K562 (cell line): ENCODE results near the gene GART. TPM values are rescaled to one million over a fixed set of nuclear protein-coding genes. Genes with fewer than 3 reads are reported as not detected.

ENCODE experiments used
- CHD2 ChIP-seq: IDR thresholded peaks from 2 replicates; pipeline ENCODE4 v1.6.1; 2011; ENCODE audit warnings: low read depth, low read length
- DACH1 ChIP-seq: fragments of 450-650 bp; IDR thresholded peaks from 2 replicates; pipeline ENCODE4 v1.6.1; 2018; ENCODE audit not compliant: partially characterized antibody
- FOSL1 ChIP-seq: fragments of 200-800 bp; sonication (Bioruptor generic); conservative IDR thresholded peaks from 2 replicates; pipeline ENCODE4 v1.6.1; 2016; ENCODE audit warnings: missing genetic modification characterization, missing compliant biosample characterization
- HSF4 ChIP-seq: fragments of 250-450 bp; sonication (Bioruptor Pico); IDR thresholded peaks from 2 replicates; pipeline ENCODE4 v2.1.2; 2022; ENCODE audit warnings: mild to moderate bottlenecking, moderate library complexity, borderline replicate concordance
- JUNB ChIP-seq: fragments of 450-650 bp; formaldehyde crosslinking; conservative IDR thresholded peaks from 2 replicates; pipeline ENCODE4 v1.4.0; 2020; ENCODE audit warnings: mild to moderate bottlenecking
- KLF10 ChIP-seq: fragments of 250-450 bp; sonication (Bioruptor Pico); IDR thresholded peaks from 2 replicates; pipeline ENCODE4 v1.6.1; 2021; ENCODE audit warnings: matching md5 sums
- MAFG ChIP-seq: fragments of 450-650 bp; conservative IDR thresholded peaks from 2 replicates; pipeline ENCODE4 v1.6.1; 2016; ENCODE audit warnings: missing genetic modification characterization, missing compliant biosample characterization
- MTA3 ChIP-seq: fragments of 450-650 bp; formaldehyde crosslinking; IDR thresholded peaks from 2 replicates; pipeline ENCODE4 v1.6.1; 2017; ENCODE audit warnings: mild to moderate bottlenecking, borderline replicate concordance
- NONO ChIP-seq, 2 experiments: fragments of 200-400 bp in 1 of 2; fragments of 450-650 bp in 1 of 2; formaldehyde crosslinking in 1 of 2; IDR thresholded peaks; 2 replicates each; pipeline ENCODE4 v1.6.1; 2017; ENCODE audit warnings: low read depth in 2 of 2, mild to moderate bottlenecking in 2 of 2, moderate library complexity in 2 of 2, low read length in 1 of 2
- POLR2A ChIP-seq: fragments of 450-650 bp; conservative IDR thresholded peaks from 2 replicates; pipeline ENCODE4 v1.6.1; 2016
- RB1 ChIP-seq: fragments of 450-650 bp; IDR thresholded peaks from 2 replicates; pipeline ENCODE4 v1.6.1; 2017; ENCODE audit warnings: low read depth, mild to moderate bottlenecking
- SETDB1 ChIP-seq: IDR thresholded peaks from one replicate; pipeline ENCODE4 v1.6.1; 2012; ENCODE audit warnings: low read length, control low read depth, inconsistent platforms
- SMARCE1 ChIP-seq: fragments of 450-650 bp; IDR thresholded peaks from 2 replicates; pipeline ENCODE4 v1.7.1; 2016; ENCODE audit warnings: mild to moderate bottlenecking
- SP1 ChIP-seq: sonication (generic); formaldehyde crosslinking; IDR thresholded peaks from 2 replicates; pipeline ENCODE4 v1.8.1; 2022; ENCODE audit warnings: mild to moderate bottlenecking, missing genetic modification reagents
- SUPT5H ChIP-seq: fragments of 450-650 bp; IDR thresholded peaks from 2 replicates; pipeline ENCODE4 v1.6.1; 2016
- TSHZ1 ChIP-seq: fragments of 250-450 bp; sonication (Bioruptor Pico); IDR thresholded peaks from 2 replicates; pipeline ENCODE4 v1.4.0; 2020; ENCODE audit warnings: mild to moderate bottlenecking, moderate library complexity
- ZNF124 ChIP-seq: sonication (generic); formaldehyde crosslinking; IDR thresholded peaks from 2 replicates; pipeline ENCODE4 v1.8.1; 2022; ENCODE audit warnings: missing genetic modification reagents
- ZNF277 ChIP-seq: fragments of 250-450 bp; sonication (Bioruptor Pico); IDR thresholded peaks from 2 replicates; pipeline ENCODE4 v1.8.0; 2022; ENCODE audit warnings: inconsistent platforms, mild to moderate bottlenecking, moderate library complexity, borderline replicate concordance
- ZNF41 ChIP-seq: fragments of 250-450 bp; sonication (Bioruptor Pico); conservative IDR thresholded peaks from 2 replicates; pipeline ENCODE4 v1.4.0; 2020; ENCODE audit warnings: mild to moderate bottlenecking
- polyA plus RNA-seq, 8 experiments: library from polyadenylated mRNA; depleted of rRNA in 4 of 8; stranded (reverse) in 5 of 8; unstranded in 3 of 8; fragments of >200 nt; fragmentation: Nextera tagmentation in 2 of 8; fragmentation: Illumina TruSeq in 1 of 8; extraction: Ambion mirVana in 2 of 8; extraction: Trizol in 1 of 8; gene quantifications; 2 replicates each; pipeline versions ENCODE4 v1.2.1 to v1.2.3, GENCODE V29; 2011 to 2014; ENCODE audit warnings: inconsistent platforms in 1 of 8, missing spikeins in 1 of 8
- total RNA-seq, 7 experiments: library from RNA; depleted of rRNA in 6 of 7; stranded (reverse); fragments of >200 nt in 6 of 7; fragmentation: Illumina TruSeq in 2 of 7; extraction: Trizol in 2 of 7; gene quantifications; 2 replicates each; pipeline versions ENCODE4 v1.2.1 to v1.2.3, GENCODE V29; 2011 to 2021; ENCODE audit warnings: low replicate concordance in 1 of 7
- TF ChIP-seq, protein P1 (sequence below): fragments of 450-650 bp; formaldehyde crosslinking; IDR thresholded peaks from 2 replicates; pipeline ENCODE4 v1.4.0; 2020; ENCODE audit warnings: mild to moderate bottlenecking, moderate library complexity
- TF ChIP-seq, protein P2 (sequence below): IDR thresholded peaks from 2 replicates; pipeline ENCODE4 v1.6.1; 2011; ENCODE audit warnings: borderline replicate concordance, low read depth, mild to moderate bottlenecking, moderate library complexity, low read length; ENCODE audit not compliant: insufficient read depth, poor library complexity, severe bottlenecking

The GART gene
- total and polyA plus RNA-seq, 9 of the 15 experiments (the other 6 are each of a cell fraction or from before 2014, with no cell fraction given) = 141 to 429 (median 349) TPM

DNA sequence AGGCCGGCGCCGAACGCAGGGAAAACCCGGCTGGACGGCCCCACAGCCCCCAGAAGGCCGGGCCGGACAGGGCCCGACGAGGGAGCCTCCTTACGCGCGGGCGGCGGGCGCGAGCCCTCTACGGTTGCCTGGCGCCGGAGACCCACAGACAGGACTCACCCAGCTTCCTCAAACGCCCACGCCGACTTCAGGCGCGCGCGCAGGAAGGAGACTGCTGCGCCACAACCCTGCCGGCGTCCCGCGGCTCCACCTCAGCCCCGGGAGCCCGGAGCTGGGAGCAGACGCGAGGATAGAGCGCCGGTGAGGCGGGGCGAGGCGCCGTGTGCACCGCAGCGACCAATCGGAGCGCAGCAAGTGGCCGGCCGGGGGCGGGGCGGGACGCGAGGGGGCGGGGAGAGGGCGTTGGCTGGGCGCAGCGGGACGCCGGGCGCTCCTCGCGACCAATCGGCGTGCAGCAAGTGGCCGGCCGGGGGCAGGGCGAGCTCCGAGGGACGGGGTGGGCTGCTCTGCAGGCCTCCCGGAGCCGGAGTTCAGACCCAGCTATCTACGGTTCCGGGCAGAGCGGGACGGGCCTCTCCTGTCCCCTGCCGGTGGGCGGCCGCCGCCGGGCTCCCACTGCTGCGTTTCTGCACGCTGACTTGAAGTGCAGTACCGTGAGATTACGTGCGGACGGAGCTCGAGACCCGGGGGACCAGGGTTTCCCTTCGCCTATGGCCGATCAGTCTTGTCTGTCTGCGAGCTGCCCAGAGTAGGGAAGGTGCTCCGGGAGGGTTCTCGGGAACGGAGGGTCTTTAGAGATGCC lies 62.0 kb downstream of the GART start, which contains the start of gene TMEM50B (continued):
- TF ChIP-seq, protein P1, sequence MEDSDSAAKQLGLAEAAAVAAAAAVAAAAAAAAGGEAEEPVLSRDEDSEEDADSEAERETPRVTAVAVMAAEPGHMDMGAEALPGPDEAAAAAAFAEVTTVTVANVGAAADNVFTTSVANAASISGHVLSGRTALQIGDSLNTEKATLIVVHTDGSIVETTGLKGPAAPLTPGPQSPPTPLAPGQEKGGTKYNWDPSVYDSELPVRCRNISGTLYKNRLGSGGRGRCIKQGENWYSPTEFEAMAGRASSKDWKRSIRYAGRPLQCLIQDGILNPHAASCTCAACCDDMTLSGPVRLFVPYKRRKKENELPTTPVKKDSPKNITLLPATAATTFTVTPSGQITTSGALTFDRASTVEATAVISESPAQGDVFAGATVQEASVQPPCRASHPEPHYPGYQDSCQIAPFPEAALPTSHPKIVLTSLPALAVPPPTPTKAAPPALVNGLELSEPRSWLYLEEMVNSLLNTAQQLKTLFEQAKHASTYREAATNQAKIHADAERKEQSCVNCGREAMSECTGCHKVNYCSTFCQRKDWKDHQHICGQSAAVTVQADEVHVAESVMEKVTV (CRISPR knock-in tag) = peak; percentile 43; the same call in 1 of the 2 replicates
- peak; percentile 82 for TF ChIP-seq CHD2
- no peak for TF ChIP-seq HSF4 (CRISPR knock-in tag)
- peak; percentile 73 for TF ChIP-seq RB1
- no peak for TF ChIP-seq FOSL1 (tag)
- TF ChIP-seq KLF10 = no peak
- no peak for TF ChIP-seq MAFG (tag)
- TF ChIP-seq SP1 (CRISPR knock-in tag) = peak; percentile 33
- TF ChIP-seq TSHZ1 = no peak
- no peak for TF ChIP-seq ZNF277
- peak; percentile 85 for TF ChIP-seq MTA3
- peak; percentile 21 for TF ChIP-seq SETDB1
- peak; percentile 93 for TF ChIP-seq POLR2A
- no peak for TF ChIP-seq SMARCE1
- TF ChIP-seq, protein P2, sequence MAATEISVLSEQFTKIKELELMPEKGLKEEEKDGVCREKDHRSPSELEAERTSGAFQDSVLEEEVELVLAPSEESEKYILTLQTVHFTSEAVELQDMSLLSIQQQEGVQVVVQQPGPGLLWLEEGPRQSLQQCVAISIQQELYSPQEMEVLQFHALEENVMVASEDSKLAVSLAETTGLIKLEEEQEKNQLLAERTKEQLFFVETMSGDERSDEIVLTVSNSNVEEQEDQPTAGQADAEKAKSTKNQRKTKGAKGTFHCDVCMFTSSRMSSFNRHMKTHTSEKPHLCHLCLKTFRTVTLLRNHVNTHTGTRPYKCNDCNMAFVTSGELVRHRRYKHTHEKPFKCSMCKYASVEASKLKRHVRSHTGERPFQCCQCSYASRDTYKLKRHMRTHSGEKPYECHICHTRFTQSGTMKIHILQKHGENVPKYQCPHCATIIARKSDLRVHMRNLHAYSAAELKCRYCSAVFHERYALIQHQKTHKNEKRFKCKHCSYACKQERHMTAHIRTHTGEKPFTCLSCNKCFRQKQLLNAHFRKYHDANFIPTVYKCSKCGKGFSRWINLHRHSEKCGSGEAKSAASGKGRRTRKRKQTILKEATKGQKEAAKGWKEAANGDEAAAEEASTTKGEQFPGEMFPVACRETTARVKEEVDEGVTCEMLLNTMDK = peak; percentile 79
- TF ChIP-seq ZNF124 (CRISPR knock-in tag) = no peak
- TF ChIP-seq NONO (IDR thresholded peaks at IDR 0.05; ENCODE audit: low read depth in 2 of 2, low read length in 1 of 2) = peak; percentile 51 to 94; a peak in 2 of 4 replicates
- TF ChIP-seq SUPT5H = peak; percentile 88
- no peak for TF ChIP-seq ZNF41
- TF ChIP-seq JUNB (CRISPR knock-in tag) = no peak
- TF ChIP-seq DACH1 = no peak
